ENCODE data around the gene PLOD1.
A peak's percentile ranks its signal among the peaks of the same experiment; 100 is the strongest.
"Not testable (repeated sequence)": the region's sequence is repeated elsewhere in the genome, so short reads cannot be mapped to it uniquely, and the experiment has no call there.

PLOD1 gene

GRCh38 chr1:11938722-11939526 is 4.4 kb downstream of the PLOD1 start:
- DNase-seq (ENCODE audit: low spot score), result no peak

GRCh38 chr1:11939794-11940193 is 5.3 kb downstream of the PLOD1 start:
- DNase-seq (ENCODE audit: low spot score), result not testable (repeated sequence)

GRCh38 chr1:11940260-11940921 is 5.9 kb downstream of the PLOD1 start:
- no peak for DNase-seq (ENCODE audit: low spot score)

DNA sequence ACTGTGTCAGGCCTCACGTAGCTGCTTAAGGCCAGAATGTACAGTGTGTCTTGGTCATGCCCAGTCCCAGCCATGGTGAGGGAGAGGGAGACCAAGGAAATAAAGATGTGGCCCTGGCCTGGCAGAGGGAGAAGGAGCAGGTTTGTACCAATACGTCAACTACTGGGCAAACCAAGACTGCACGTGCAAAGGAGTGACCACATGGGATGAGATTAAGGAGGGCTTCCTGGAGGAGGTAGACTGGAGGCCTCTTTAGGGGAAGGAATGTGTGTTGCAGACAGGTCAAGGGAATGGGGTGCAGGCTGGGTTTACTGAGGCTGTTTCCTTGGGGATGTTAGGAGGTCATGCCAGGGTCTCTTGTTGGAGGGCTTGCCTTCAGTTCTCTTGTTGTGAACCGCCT is 7.8 kb downstream of the PLOD1 start:
- DNase-seq (ENCODE audit: low spot score), result no peak

- DNase-seq (ENCODE audit: low spot score), result no peak
Measured at GRCh38 chr1:11943619-11944018, 9.1 kb downstream of the PLOD1 start.

DNA sequence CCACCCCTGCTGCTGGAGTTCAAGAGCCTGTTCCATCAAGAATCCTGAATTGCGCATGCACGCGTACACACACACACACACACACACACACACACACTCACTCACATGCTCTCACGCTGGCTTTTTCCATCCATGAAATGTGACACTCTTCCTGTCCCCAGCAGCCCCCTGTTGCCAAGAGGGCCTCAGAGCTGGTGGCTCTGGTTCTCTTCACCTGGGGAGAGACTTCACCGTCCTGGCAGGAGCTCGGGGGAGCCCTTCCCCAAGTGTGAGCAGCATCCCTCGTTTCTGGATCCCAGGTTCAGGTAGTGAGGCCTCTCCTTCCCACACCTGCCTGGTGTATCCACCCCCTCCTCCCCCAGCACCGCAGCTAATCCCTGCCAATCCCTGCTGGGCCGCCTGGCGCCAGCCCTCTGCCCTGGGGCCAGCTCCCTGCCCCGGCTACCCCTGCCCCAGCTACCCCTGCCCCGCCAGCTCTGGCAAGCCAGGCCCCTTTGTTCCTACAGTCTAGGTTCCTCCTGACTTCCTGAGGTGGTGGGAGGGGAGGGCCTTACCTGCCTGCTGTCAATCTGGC is 9.9 kb downstream of the PLOD1 start:
- DNase-seq (ENCODE audit: low spot score), result no peak

- no peak for DNase-seq (ENCODE audit: low spot score)
Measured at GRCh38 chr1:11946647-11947046, 12.1 kb downstream of the PLOD1 start.

GRCh38 chr1:11948822-11949458 is 14.4 kb downstream of the PLOD1 start:
- no peak for DNase-seq (ENCODE audit: low spot score)

DNA sequence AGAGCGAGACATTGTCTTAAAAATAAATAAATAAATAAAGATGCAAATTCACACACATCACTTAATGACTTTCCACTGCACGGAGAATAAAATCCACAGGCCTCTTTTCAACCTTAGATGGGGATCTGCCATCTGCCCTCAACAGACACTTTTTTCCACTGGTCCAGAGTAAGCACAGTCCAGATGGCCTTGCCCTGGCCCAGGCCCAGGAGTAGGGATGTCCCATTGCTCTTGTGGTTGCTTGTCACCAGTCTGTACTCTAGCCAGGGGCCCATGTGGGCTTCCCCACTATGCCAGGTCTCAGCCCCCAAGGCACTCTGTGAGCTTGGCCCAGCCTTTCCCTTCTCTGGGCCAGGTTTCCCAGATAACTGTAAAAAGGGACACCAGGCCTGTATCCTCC is 17.4 kb downstream of the PLOD1 start:
- DNase-seq (ENCODE audit: low spot score), result no peak

DNA sequence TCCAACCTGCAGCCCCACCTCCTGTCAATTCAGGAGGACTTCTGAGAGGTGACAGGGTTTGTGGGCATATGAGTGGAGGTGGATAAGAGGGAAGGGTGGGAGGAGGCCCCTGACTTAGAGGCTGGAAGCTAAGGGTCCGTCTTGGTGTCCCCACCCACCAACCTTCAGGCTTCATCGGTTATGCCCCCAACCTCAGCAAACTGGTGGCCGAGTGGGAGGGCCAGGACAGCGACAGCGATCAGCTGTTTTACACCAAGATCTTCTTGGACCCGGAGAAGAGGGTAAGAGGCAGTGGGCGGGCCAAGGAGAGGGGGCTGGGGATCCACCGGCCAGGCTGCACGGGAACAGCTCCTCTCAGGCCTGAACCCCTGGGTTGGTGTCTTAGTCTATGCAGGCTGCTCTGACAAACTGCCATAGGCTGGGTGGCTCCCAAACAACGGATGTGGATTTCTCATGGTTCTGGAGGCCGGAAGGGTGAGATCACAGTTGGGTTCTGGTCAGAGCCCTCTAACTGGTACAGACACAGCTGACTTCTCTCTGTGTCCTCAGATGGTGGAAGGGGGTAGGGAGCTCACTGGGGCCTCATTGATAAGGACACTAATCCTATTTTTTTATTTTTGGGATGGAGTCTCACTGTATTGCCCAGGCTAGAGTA is 18.1 kb downstream of the PLOD1 start:
- peak; percentile 12 for DNase-seq (ENCODE audit: low spot score)

DNA sequence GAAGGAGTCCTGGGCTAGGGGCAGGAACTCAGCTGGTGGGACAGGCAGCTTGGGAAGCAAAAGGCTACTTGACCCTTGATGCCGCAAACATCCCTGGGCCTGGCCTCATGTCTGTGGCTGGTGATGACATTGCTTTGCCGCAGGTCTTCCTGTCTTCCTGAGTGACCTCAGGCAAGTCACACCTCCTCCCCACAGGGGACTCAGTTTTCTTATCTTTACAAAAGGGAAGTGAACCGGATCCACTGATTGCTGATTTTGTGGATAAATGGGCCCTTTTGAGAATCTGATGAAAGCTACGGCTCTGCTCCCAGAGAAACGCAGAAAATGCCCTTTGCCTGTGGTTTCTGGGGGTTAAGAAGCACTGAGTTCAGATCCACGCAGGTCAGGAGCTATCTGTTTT is 20.7 kb downstream of the PLOD1 start:
- DNase-seq (ENCODE audit: low spot score), result no peak

DNA sequence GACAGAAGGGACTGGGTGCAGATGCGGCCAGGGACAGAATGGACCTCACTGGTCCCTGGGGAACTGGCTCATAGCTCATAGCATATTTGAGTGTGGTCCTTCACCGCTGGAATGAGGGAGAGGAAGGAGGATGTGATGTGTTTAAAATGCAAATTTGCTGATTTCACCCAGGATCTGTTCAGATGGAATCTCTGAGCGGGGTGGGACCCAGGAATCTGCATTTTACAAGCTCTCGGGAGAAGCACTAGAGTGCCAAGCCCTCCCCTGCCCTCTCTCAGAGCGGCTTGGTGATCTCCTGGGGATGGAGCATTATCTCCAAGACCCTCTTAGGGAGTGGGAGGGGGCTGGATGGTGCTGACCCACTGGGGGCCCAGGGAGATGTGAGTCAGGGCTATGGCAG is 22.9 kb downstream of the PLOD1 start:
- DNase-seq (ENCODE audit: low spot score), result no peak

GRCh38 chr1:11957897-11958296 is 23.4 kb downstream of the PLOD1 start:
- DNase-seq (ENCODE audit: low spot score), result no peak

- DNase-seq (ENCODE audit: low spot score), result no peak
Measured at GRCh38 chr1:11960276-11960675, 25.8 kb downstream of the PLOD1 start.

DNA sequence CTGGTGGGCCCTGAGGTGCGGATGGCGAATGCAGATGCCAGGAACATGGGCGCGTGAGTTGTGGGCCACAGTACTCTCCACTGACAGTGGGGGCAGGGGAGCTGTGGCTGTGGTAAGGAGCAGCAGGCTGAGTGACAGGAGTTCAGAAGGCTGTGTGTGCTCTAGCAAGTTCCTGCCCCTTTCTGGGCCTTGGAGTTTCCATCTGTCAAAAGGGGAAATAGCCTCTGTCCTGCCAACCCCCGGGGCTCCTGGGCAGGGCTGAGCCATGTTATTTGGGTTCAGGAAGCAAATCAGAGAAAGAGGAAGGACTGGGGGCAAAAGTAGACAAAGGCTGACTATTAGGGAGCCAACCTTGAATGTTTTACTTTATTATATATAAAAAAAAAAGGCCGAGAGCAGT is 26.2 kb downstream of the PLOD1 start:
- DNase-seq (ENCODE audit: low spot score), result peak; percentile 5

- DNase-seq (ENCODE audit: low spot score), result no peak
Measured at GRCh38 chr1:11961230-11961629, 26.7 kb downstream of the PLOD1 start.

DNA sequence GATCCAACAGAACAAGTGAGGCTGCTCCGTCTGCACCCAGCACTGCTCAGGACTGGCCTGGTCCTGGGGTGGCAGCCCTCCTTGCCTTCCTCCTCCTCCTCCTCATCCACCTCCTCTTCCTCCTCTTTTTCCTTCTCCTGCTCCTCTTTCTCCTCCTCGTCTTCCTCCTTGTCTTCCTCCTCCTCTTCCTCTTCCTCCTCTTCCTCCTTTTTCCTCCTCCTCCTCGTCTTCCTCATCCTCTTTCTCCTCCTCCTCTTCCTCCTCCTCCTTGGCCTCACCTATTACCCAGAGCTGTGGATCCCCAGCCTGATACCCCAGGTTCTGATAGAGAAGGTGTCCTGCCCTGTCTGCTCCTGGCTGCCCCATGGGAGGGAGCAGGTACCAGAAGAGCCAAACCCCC is 29.1 kb downstream of the PLOD1 start:
- no peak for DNase-seq (ENCODE audit: low spot score)

DNA sequence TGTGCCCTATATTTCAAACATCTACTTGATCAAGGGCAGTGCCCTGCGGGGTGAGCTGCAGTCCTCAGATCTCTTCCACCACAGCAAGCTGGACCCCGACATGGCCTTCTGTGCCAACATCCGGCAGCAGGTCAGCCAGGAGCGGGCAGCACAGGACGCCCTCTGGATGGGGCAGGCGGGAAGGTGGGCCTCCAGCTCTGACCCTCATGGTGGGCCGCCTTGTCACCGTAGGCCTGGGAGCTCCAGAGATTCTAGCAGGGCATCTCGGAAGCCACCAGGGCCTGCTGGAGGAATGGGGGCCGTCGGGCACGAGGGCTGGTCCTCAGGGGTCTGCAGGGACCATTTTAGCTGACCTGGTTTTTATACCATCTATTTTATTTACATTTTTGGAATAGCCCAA is 30.1 kb downstream of the PLOD1 start:
- no peak for DNase-seq (ENCODE audit: low spot score)

- no peak for DNase-seq (ENCODE audit: low spot score)
Measured at GRCh38 chr1:11967028-11967547, 32.6 kb downstream of the PLOD1 start.

DNA sequence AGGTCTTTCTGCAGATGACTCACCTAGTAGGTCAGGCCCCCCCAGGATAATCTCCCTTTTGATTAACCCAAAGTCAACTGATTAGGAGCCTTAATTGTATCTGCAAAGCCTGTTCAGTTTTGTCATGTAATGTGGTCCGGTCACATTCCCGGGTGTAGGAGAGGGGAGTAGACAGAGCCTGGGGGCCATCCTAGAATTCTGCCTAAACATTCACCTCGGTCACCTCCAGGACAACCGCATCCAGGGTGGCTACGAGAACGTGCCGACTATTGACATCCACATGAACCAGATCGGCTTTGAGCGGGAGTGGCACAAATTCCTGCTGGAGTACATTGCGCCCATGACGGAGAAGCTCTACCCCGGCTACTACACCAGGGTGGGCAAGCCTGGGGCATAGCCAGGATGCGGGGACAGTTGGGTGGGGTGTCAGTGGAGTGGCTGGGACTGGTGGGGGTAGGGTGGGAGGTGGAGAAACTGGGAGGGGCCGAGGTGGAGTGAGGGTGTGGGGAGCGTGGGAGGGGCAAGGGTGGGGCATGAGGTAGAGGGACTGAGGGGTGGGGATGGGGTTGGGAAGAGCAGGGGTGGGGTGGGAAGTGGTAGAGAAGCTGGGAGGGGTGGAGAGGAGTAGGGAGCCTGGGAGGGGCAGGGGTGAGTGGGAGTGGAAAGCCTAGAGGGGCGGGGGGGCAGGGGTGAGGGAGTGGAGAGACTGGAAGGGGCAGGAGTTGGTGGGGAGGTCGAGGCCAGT is 36.1 kb downstream of the PLOD1 start:
- no peak for DNase-seq (ENCODE audit: low spot score)

- DNase-seq (ENCODE audit: low spot score), result no peak
Measured at GRCh38 chr1:11977625-11978024, 43.1 kb downstream of the PLOD1 start.
